H1 (cell line): Measurements from ENCODE around the gene ALOX5AP. TPM values are rescaled to one million over a fixed set of nuclear protein-coding genes. Genes with fewer than 3 reads are reported as not detected.

ENCODE experiments used
- BRCA1 ChIP-seq: IDR thresholded peaks from 2 replicates; pipeline ENCODE4 v1.6.1; 2012; ENCODE audit warnings: low read depth, low read length, improper control_type of control experiment
- EP300 ChIP-seq, 2 experiments: IDR thresholded peaks; 1 replicate in 1 of 2; 2 replicates in 1 of 2; pipeline ENCODE4 v1.6.1; 2011 to 2012; ENCODE audit warnings: low read depth in 2 of 2, low read length in 2 of 2, mild to moderate bottlenecking in 2 of 2, borderline replicate concordance in 1 of 2, inconsistent platforms in 1 of 2, moderate library complexity in 1 of 2
- GABPA ChIP-seq: IDR thresholded peaks from 2 replicates; pipeline ENCODE4 v1.6.1; 2011; ENCODE audit warnings: mild to moderate bottlenecking, low read length, moderate library complexity, borderline replicate concordance; ENCODE audit not compliant: insufficient read depth
- JUN ChIP-seq: IDR thresholded peaks from 2 replicates; pipeline ENCODE4 v1.6.1; 2011; ENCODE audit warnings: low read depth, mild to moderate bottlenecking, improper control_type of control experiment, low read length
- KDM4A ChIP-seq: IDR thresholded peaks from one replicate; pipeline ENCODE4 v1.7.1; 2012; ENCODE audit warnings: low read depth, mild to moderate bottlenecking, moderate library complexity, low read length, inconsistent platforms; ENCODE audit not compliant: severe bottlenecking
- NRF1 ChIP-seq: IDR thresholded peaks from 2 replicates; pipeline ENCODE4 v1.6.1; 2011; ENCODE audit warnings: mild to moderate bottlenecking, low read depth, low read length, improper control_type of control experiment
- POU5F1 ChIP-seq: IDR thresholded peaks from 2 replicates; pipeline ENCODE4 v1.6.1; 2011; ENCODE audit warnings: low read depth, mild to moderate bottlenecking, low read length, moderate library complexity
- RBBP5 ChIP-seq: IDR thresholded peaks from 2 replicates; pipeline ENCODE4 v1.7.1; 2012; ENCODE audit warnings: low read depth, mild to moderate bottlenecking, inconsistent platforms, low read length, moderate library complexity, borderline replicate concordance
- SIN3A ChIP-seq, 2 experiments: IDR thresholded peaks in 1 of 2; conservative IDR thresholded peaks in 1 of 2; 2 replicates each; pipeline ENCODE4 v1.6.1; 2011 to 2012; ENCODE audit warnings: low read length in 2 of 2, improper control_type of control experiment in 1 of 2, low read depth in 1 of 2, mild to moderate bottlenecking in 1 of 2
- TBP ChIP-seq: IDR thresholded peaks from 2 replicates; pipeline ENCODE4 v1.6.1; 2011; ENCODE audit warnings: low read depth, low read length, improper control_type of control experiment
- polyA plus RNA-seq, 7 experiments: library from polyadenylated mRNA; depleted of rRNA in 3 of 7; stranded (reverse) in 5 of 7; unstranded in 2 of 7; fragments of >200 nt in 5 of 7; fragments of 200-250 nt in 2 of 7; gene quantifications; 1 replicate in 5 of 7; 2 replicates in 1 of 7; 4 replicates in 1 of 7; pipeline versions ENCODE4 v1.2.1 to v1.2.3, GENCODE V29; 2011 to 2013; ENCODE audit warnings: missing spikeins in 2 of 7, mixed read lengths in 2 of 7
- total RNA-seq: library from RNA; stranded (reverse); fragmentation: NEBNext Ultra II Directional; extraction: Animal tissue kit (Norgen Biotek cat#: 25700); gene quantifications from 2 replicates; pipeline ENCODE4 v1.2.1, GENCODE V29; 2021
- TF ChIP-seq, protein P1 (sequence below): IDR thresholded peaks from 2 replicates; pipeline ENCODE4 v1.6.1; 2011; ENCODE audit warnings: low read depth, mild to moderate bottlenecking, low read length; ENCODE audit not compliant: insufficient read depth

ALOX5AP gene
- total and polyA plus RNA-seq, 2 of the 8 experiments (the other 6 are each of a cell fraction or from before 2014, with no cell fraction given), result not detected

DNA sequence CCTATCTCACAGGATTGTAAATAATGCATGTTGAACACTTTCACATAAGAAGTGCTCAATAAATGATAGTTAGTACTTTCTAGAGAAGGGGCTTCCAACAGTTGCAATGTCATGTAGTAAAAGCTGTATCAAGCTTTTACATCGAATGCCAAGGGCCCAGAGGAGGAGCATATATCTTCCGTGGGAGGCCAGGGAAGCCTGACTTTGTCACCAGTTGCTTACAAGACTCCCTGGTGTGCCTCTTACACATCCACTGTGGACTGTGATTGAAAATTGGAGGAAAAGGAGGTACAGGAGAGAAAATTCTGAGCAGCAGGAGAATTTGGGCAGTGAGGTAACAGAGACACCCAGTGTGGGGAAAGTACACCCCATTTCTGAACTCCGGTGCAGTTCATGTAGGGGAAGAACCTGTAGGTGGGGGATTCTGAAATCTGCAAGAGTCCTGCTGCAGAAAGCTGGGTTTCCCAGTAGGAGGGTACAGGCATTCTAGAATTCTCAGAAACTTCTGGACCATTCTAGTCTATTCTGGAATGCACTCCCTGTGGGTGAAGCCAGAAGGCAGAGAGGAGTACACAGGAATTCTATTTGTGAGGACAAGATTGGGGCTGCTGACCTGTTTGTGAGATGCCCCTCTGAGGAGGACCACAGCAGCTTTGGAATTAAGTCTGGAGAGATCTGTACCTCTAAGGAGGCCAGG lies 54.0 kb downstream of the ALOX5AP start (continued):
- TF ChIP-seq, protein P1, sequence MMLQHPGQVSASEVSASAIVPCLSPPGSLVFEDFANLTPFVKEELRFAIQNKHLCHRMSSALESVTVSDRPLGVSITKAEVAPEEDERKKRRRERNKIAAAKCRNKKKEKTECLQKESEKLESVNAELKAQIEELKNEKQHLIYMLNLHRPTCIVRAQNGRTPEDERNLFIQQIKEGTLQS, result no peak
- TF ChIP-seq SIN3A (conservative IDR thresholded peaks at IDR 0.05 in 1 of 2, IDR thresholded peaks at IDR 0.05 in 1 of 2; ENCODE audit: low read depth in 1 of 2, low read length in 2 of 2) (no peak), GABPA (no peak), JUN (no peak), TBP (no peak), NRF1 (no peak), RBBP5 (no peak), EP300 (IDR thresholded peaks at IDR 0.05; ENCODE audit: borderline replicate concordance in 1 of 2, low read depth in 2 of 2, low read length in 2 of 2) (no peak), BRCA1 (no peak), KDM4A (no peak), POU5F1 (no peak)
